ENCODE data around the gene WDFY4. TPM values are rescaled to one million over a fixed set of nuclear protein-coding genes. Genes with fewer than 3 reads are reported as not detected.

Gene WDFY4
- total RNA-seq, 1 donor from 2014 or later, result 6.4 TPM

- intact Hi-C loops (cut with DNase I), result no loop called here
- Histone ChIP-seq H3K4me1 (no peaks in the 10 kb centered on the region), H3K27me3 (no peaks in the 10 kb centered on the region), H3K4me3 (no peak overlapping the region), H3K27ac (no peak overlapping the region), H3K9me3 (no peaks in the 10 kb centered on the region), H3K36me3 (no peaks in the 10 kb centered on the region)
- no peak for DNase-seq (ENCODE audit: extremely low spot score in 2 of 2)
- TF ChIP-seq, protein P1, sequence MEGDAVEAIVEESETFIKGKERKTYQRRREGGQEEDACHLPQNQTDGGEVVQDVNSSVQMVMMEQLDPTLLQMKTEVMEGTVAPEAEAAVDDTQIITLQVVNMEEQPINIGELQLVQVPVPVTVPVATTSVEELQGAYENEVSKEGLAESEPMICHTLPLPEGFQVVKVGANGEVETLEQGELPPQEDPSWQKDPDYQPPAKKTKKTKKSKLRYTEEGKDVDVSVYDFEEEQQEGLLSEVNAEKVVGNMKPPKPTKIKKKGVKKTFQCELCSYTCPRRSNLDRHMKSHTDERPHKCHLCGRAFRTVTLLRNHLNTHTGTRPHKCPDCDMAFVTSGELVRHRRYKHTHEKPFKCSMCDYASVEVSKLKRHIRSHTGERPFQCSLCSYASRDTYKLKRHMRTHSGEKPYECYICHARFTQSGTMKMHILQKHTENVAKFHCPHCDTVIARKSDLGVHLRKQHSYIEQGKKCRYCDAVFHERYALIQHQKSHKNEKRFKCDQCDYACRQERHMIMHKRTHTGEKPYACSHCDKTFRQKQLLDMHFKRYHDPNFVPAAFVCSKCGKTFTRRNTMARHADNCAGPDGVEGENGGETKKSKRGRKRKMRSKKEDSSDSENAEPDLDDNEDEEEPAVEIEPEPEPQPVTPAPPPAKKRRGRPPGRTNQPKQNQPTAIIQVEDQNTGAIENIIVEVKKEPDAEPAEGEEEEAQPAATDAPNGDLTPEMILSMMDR (IDR thresholded peaks at IDR 0.05), result no peak
- TF ChIP-seq POLR2AphosphoS5 (IDR thresholded peaks at IDR 0.05; ENCODE audit: insufficient read depth in 1 of 2, low read depth in 1 of 2) (no peak), POLR2A (IDR thresholded peaks at IDR 0.05) (no peak)
These were observed 272.9 kb downstream of the WDFY4 start for GRCh38 chr10:48957361-48958151.

DNA sequence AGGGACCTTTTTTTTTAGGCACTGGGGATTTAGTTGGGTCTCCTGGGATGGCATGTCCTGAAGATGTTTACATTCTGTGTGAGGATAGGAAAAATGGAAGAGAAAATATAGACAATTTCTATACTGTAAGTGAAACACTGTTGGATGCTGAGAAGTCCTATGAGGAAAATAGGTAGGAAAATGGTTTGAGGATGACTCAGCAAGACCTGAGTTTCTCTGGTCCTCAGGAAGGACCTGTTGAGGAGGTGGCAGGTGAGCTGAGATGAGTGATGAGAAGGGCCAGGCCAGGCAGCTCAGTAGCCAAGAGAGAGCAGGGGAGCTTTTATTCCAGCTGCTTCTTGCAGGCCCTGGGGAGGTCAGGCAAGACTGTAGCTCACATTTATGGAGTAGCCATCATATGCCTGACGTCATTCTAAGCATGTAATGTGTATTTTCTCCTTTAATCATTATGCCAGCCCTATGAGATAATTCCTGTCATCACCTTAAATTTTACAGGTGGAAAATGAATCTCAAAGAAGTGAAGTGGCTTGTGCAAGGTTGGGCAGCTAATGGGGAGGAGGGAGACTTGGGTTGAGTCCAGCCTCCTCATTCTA is 274.0 kb downstream of the WDFY4 start:
- intact Hi-C loops (cut with DNase I), result no loop called here

GRCh38 chr10:48964038-48964437 is 279.4 kb downstream of the WDFY4 start:
- no peaks in the 10 kb centered on the region for H3K27me3 ChIP-seq
- no peaks in the 10 kb centered on the region for H3K4me1 ChIP-seq
- TF ChIP-seq, protein P1 (IDR thresholded peaks at IDR 0.05), result no peak
- no peak for TF ChIP-seq POLR2AphosphoS5 (IDR thresholded peaks at IDR 0.05; ENCODE audit: insufficient read depth in 1 of 2, low read depth in 1 of 2)
- no peak for TF ChIP-seq POLR2A (IDR thresholded peaks at IDR 0.05)
- intact Hi-C loops (cut with DNase I), result no loop called here
- no peak overlapping the region for H3K4me3 ChIP-seq
- no peaks in the 10 kb centered on the region for H3K9me3 ChIP-seq
- no peaks in the 10 kb centered on the region for H3K36me3 ChIP-seq
- H3K27ac ChIP-seq, result no peak overlapping the region
- no peak for DNase-seq (ENCODE audit: extremely low spot score in 2 of 2)

More for the DNA sequence above, 274.0 kb downstream of the WDFY4 start:
- DNase-seq (ENCODE audit: extremely low spot score in 2 of 2), result no peak
- no peak overlapping the region for H3K4me3 ChIP-seq
- no peaks in the 10 kb centered on the region for H3K4me1 ChIP-seq
- no peaks in the 10 kb centered on the region for H3K36me3 ChIP-seq
- no peaks in the 10 kb centered on the region for H3K9me3 ChIP-seq
- H3K27ac ChIP-seq, result no peak overlapping the region
- no peaks in the 10 kb centered on the region for H3K27me3 ChIP-seq
- TF ChIP-seq POLR2AphosphoS5 (IDR thresholded peaks at IDR 0.05; ENCODE audit: insufficient read depth in 1 of 2, low read depth in 1 of 2) (no peak), POLR2A (IDR thresholded peaks at IDR 0.05) (no peak)
- TF ChIP-seq, protein P1 (IDR thresholded peaks at IDR 0.05), result no peak

DNA sequence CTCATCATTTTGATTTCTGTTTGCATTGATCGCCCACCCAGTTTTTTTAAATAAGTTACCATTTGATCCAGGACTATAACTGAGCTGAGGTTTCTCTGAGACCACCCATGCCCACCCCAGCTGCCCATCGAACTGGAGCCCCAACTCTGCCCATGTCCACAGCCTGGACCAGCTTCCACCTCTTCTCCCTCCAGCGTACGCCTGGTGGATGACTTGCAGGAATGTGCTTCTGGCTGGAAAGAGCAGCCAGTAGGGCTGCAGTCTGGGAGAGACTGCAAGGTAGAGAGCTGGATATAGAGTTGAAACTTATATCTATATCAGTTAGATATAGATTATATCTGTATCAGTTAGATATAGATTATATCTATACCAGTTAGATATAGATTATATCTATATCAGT is 280.8 kb downstream of the WDFY4 start:
- Histone ChIP-seq H3K27me3 (no peaks in the 10 kb centered on the region), H3K27ac (no peak overlapping the region), H3K9me3 (no peaks in the 10 kb centered on the region), H3K4me3 (no peak overlapping the region), H3K36me3 (no peaks in the 10 kb centered on the region), H3K4me1 (no peaks in the 10 kb centered on the region)
- DNase-seq (ENCODE audit: extremely low spot score in 2 of 2), result no peak
- intact Hi-C loops (cut with DNase I), result no loop called here
- TF ChIP-seq POLR2AphosphoS5 (IDR thresholded peaks at IDR 0.05; ENCODE audit: insufficient read depth in 1 of 2, low read depth in 1 of 2), result no peak
- TF ChIP-seq, protein P1 (IDR thresholded peaks at IDR 0.05), result no peak
- no peak for TF ChIP-seq POLR2A (IDR thresholded peaks at IDR 0.05)

- TF ChIP-seq, protein P1 (IDR thresholded peaks at IDR 0.05), result no peak
- TF ChIP-seq POLR2AphosphoS5 (IDR thresholded peaks at IDR 0.05; ENCODE audit: insufficient read depth in 1 of 2, low read depth in 1 of 2), result no peak
- TF ChIP-seq POLR2A (IDR thresholded peaks at IDR 0.05), result no peak
- H3K27ac ChIP-seq, result no peak overlapping the region
- no peak for DNase-seq (ENCODE audit: extremely low spot score in 2 of 2)
- no peaks in the 10 kb centered on the region for H3K36me3 ChIP-seq
- intact Hi-C loops (cut with DNase I), result no loop called here
- no peaks in the 10 kb centered on the region for H3K4me1 ChIP-seq
- no peaks in the 10 kb centered on the region for H3K27me3 ChIP-seq
- H3K9me3 ChIP-seq, result no peaks in the 10 kb centered on the region
- no peak overlapping the region for H3K4me3 ChIP-seq
These were observed 283.4 kb downstream of the WDFY4 start for GRCh38 chr10:48968036-48968435.
